Common myeloid progenitor, CD34-positive (primary cell): ENCODE results near the gene ANKRD16.
"Not testable (repeated sequence)": the region's sequence is repeated elsewhere in the genome, so short reads cannot be mapped to it uniquely, and the experiment has no call there.

Experiments used
- CTCF ChIA-PET: fragments of 350-600 bp; sonication (Branson Sonifier 250); formaldehyde crosslinking; loops from one replicate; lab custom pipeline; 2021; ENCODE audit warnings: antibody characterized with exemption; lab: Charles Lee
- POLR2A ChIA-PET: fragments of 350-600 bp; sonication (Branson Sonifier 250); formaldehyde crosslinking; loops from one replicate; lab custom pipeline; 2021; ENCODE audit warnings: antibody characterized with exemption; lab: Charles Lee
- DNase-seq, 3 donors: peaks; one replicate each; pipeline versions ENCODE4 v3.0.0 to v3.0.0-alpha.2; 2013
- H3K27ac ChIP-seq, 2 experiments: 1 replicate in 1 of 2; 2 replicates in 1 of 2; pipeline ENCODE4 v1.7.0; 2013; ENCODE audit warnings: inconsistent platforms in 2 of 2, low read length in 2 of 2, mild to moderate bottlenecking in 2 of 2, low read depth in 1 of 2, moderate library complexity in 1 of 2; ENCODE audit not compliant: severe bottlenecking in 2 of 2, insufficient read depth in 1 of 2, poor library complexity in 1 of 2
- H3K27me3 ChIP-seq, 5 experiments: replicated peaks in 2 of 5; 1 replicate in 3 of 5; 2 replicates in 2 of 5; pipeline versions ENCODE4 v1.6.1 to v1.7.0; 2013; ENCODE audit warnings: low read length in 4 of 5, mild to moderate bottlenecking in 2 of 5, moderate library complexity in 2 of 5, inconsistent platforms in 1 of 5; ENCODE audit not compliant: insufficient read depth in 5 of 5, control insufficient read depth in 4 of 5
- H3K36me3 ChIP-seq, 4 experiments: 1 replicate in 2 of 4; 2 replicates in 2 of 4; pipeline versions ENCODE4 v1.6.1 to v1.7.0; 2013; ENCODE audit warnings: low read length in 3 of 4, control low read depth in 1 of 4, mild to moderate bottlenecking in 1 of 4; ENCODE audit not compliant: control insufficient read depth in 4 of 4, insufficient read depth in 4 of 4
- H3K4me1 ChIP-seq, 4 experiments: 1 replicate in 3 of 4; 2 replicates in 1 of 4; pipeline versions ENCODE4 v1.6.1 to v1.7.1; 2013; ENCODE audit warnings: low read length in 3 of 4, mild to moderate bottlenecking in 3 of 4, control low read depth in 1 of 4, inconsistent platforms in 1 of 4, moderate library complexity in 1 of 4; ENCODE audit not compliant: control insufficient read depth in 4 of 4, insufficient read depth in 4 of 4; ENCODE audit errors: control extremely low read depth in 1 of 4
- H3K4me3 ChIP-seq, 7 experiments: 1 replicate in 4 of 7; 2 replicates in 3 of 7; pipeline versions ENCODE4 v1.5.1 to v1.7.0; 2013; ENCODE audit warnings: mild to moderate bottlenecking in 7 of 7, low read length in 6 of 7, moderate library complexity in 6 of 7, inconsistent platforms in 2 of 7, low read depth in 2 of 7, control low read depth in 1 of 7; ENCODE audit not compliant: insufficient read depth in 4 of 7, control insufficient read depth in 1 of 7; ENCODE audit errors: extremely low read depth in 1 of 7
- H3K9me3 ChIP-seq, 5 experiments: 1 replicate in 4 of 5; 2 replicates in 1 of 5; pipeline versions ENCODE4 v1.6.1 to v1.7.1; 2013; ENCODE audit warnings: low read length in 4 of 5, mild to moderate bottlenecking in 2 of 5, inconsistent platforms in 1 of 5, low read depth in 1 of 5, moderate library complexity in 1 of 5; ENCODE audit not compliant: control insufficient read depth in 4 of 5, insufficient read depth in 2 of 5; ENCODE audit errors: control extremely low read depth in 1 of 5
- WGBS: methylation state at CpG from one replicate; pipeline ENCODE4 v1.1.5; 2013; ENCODE audit not compliant: insufficient coverage; 5-methylcytosine and 5-hydroxymethylcytosine counted together

Gene ANKRD16

DNA sequence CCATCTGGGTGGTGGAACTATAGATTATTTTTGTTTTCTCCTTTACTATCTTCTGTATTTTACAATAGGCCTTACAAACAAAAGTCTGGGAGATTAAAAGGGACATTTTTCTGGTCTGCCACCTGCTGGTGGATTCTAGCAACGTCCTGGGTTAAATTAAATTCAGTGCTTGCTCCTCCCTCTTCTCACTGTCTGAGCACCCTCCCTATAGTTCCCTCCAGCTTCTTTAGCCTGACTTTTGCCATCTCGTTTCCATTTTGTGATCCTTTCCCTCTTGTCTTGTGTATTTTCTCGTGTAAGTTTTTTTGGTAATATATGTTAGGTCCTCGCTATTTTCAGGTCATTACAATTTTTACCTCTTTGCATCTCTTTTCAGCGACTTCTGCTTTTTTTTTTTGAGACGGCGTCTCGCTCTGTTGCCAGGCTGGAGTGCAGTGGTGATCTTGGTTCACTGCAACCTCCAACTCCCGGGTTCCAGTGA lies 16.1 kb downstream of the ANKRD16 start:
- ChIA-PET CTCF (interaction anchor here (0.8 to 2.7 kb wide), 14 partner anchors 10 to 245 kb away, joined by 3 to 12 read pairs (median 3); partner anchors contain the start of genes ANKRD16 and FBH1), POLR2A (interaction anchor here (0.7 kb wide), 1 partner anchor 60 kb away, joined by 3 read pairs; no protein-coding TSS in a partner anchor)
- peak overlapping the region in 5 of 7 experiments; percentile 50 to 84 (median 60) for H3K4me3 ChIP-seq
- H3K4me1 ChIP-seq: no peaks in the 10 kb centered on the region
- no peaks in the 10 kb centered on the region for H3K27me3 ChIP-seq
- H3K36me3 ChIP-seq: peaks cover 5 to 27% (median 22%) of the 10 kb centered on the region in 4 experiments
- peak; percentile 82 to 89 (median 83) for DNase-seq
- no peaks in the 10 kb centered on the region for H3K9me3 ChIP-seq
- 0% methylated on average over 6 of the region's 9 CpGs for WGBS
- H3K27ac ChIP-seq: peak overlapping the region in 1 of 2 experiments; percentile 14

DNA sequence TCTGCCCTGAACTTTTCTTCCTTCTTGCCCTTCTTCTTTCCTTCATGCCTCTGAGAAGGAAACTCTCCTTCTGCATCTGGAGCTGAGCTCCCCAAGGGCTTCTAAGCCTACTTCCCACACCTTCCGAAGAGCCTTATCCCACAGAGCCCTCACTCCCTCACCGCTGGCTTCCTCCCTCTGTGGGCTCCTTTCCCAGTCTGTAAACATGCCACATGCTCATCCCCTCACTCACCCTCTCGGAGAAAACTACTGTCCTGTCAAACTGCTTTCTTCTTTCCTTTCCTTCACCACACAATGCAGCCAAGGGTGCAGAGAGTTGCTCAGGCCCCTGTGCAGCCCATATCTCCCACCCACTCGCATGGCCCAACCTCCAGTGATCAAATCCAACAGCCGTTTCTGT lies 18.1 kb downstream of the ANKRD16 start:
- no peaks in the 10 kb centered on the region for H3K27me3 ChIP-seq
- H3K9me3 ChIP-seq: peaks cover 0 to 2% (median 0%) of the 10 kb centered on the region in 5 experiments
- peaks cover 2 to 11% (median 8%) of the 10 kb centered on the region in 4 experiments for H3K36me3 ChIP-seq
- CTCF ChIA-PET: no interaction called here
- H3K27ac ChIP-seq: no peak overlapping the region
- POLR2A ChIA-PET: no interaction called here
- peaks cover 0 to 6% (median 2%) of the 10 kb centered on the region in 4 experiments for H3K4me1 ChIP-seq
- no peak for DNase-seq
- 98% methylated on average over 5 of the region's 5 CpGs for WGBS
- H3K4me3 ChIP-seq: no peak overlapping the region

DNA sequence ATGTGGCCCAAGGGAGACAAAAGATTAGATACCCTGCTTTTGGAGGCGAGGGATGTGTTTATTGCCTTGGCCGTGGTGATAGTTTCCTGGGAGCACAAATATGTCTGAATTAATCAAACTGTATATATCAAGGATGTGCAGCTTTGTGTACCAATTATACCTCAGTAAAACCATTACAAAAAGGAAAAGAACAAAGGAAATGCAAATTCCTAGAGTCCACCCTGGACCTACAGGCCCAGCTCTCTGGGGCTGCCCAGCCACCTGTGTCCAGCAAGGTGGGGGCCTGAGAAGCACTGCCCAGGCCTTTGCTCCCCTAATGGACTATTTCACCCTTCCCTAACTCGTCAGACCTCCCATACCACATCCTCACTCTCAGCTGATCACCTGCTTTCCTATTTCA lies 20.5 kb downstream of the ANKRD16 start:
- Histone ChIP-seq H3K4me1 (peaks cover 0 to 10% (median 4%) of the 10 kb centered on the region in 4 experiments), H3K27me3 (no peaks in the 10 kb centered on the region), H3K36me3 (peaks cover 0 to 5% (median under 1%) of the 10 kb centered on the region in 4 experiments), H3K9me3 (peaks cover 0 to 2% (median 0%) of the 10 kb centered on the region in 5 experiments), H3K27ac (no peak overlapping the region), H3K4me3 (no peak overlapping the region)
- 100% methylated on average over 2 of the region's 3 CpGs for WGBS
- no peak for DNase-seq
- POLR2A ChIA-PET: no interaction called here
- CTCF ChIA-PET: interaction anchor here (1.8 kb wide), 1 partner anchor 10 kb away, joined by 4 read pairs; no protein-coding TSS in a partner anchor

DNA sequence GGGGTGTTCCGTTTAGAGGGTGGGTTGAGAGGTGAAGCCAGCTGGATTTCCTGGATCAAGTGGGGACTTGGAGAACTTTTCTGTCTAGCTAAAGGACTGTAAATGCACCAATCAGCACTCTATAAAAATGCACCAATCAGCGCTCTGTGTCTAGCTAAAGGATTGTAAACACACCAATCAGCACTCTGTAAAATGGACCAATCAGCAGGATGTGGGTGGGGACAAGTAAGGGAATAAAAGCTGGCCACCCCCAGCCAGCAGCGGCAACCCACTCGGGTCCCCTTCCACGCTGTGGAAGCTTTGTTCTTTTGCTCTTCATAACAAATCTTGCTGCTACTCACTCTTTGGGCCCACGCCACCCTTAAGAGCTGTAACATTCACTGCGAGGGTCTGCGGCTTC lies 21.3 kb downstream of the ANKRD16 start:
- H3K4me3 ChIP-seq, DNase-seq, H3K27me3 ChIP-seq, H3K9me3 ChIP-seq, H3K36me3 ChIP-seq, H3K27ac ChIP-seq, POLR2A ChIA-PET: not testable (repeated sequence)
- peaks cover 0 to 10% (median 4%) of the 10 kb centered on the region in 4 experiments for H3K4me1 ChIP-seq
- CTCF ChIA-PET: interaction anchor here (0.7 to 1.8 kb wide), 3 partner anchors 9 to 28 kb away, joined by 3 to 4 read pairs (median 3); no protein-coding TSS in a partner anchor
- WGBS: 88% methylated on average over 5 of the region's 8 CpGs

DNA sequence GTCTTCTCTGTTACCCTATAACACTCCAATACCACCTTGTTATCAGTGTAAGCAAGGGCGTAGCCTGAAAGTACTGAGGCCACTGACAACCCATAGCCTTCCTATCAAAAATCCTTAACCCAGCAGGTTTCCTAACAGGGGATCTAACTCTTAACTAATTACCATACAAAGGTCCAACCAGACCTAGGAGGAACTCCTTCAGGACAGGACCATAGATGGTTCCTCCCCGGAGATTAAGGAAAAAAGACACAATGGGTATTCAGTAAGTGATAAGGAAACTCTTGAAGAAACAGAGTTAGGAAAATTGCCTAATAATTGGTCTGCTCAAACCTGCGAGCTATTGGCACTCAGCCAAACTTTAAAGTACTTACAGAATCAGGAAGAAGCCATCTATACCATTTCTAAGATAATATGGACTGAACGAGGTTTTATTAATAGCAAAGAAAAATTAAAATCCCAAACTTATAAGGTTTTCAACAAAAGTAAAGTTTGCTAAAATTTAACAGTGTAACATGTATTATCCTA lies 22.5 kb downstream of the ANKRD16 start:
- peaks cover 0 to 10% (median 4%) of the 10 kb centered on the region in 4 experiments for H3K4me1 ChIP-seq
- H3K27me3 ChIP-seq, H3K27ac ChIP-seq, CTCF ChIA-PET, POLR2A ChIA-PET, H3K9me3 ChIP-seq, H3K4me3 ChIP-seq, H3K36me3 ChIP-seq: not testable (repeated sequence)
- DNase-seq: peak in 2 of 3 donors; percentile 47 to 50
- WGBS: no CpG with 5 or more reads among the region's 4 CpGs

DNA sequence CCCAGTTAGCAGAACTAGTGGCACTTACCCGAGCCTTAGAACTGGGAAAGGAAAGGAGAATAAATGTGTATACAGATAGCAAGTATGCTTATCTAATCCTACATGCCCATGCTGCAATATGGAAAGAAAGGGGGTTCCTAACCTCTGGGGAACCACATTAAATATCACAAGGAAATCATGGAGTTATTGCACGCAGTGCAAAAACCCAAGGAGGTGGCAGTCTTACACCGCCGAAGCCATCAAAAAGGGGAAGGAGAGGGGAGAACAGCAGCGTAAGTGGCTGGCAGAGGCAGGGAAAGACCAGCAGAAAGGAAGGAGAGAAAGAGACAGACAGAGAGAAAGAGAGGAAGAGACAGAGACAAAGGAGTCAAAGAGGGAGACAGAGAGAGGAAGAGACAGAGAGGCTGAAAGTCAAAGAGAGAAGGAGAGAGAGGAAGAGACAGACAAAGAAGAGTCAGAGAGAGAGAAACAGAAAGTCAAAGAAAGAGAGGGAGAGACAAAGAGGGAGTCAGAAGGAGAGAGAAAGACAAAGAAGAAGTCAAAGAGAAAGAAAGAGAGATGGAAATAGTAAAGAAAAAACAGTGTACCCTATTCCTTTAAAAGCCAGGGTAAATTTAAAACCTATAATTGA lies 23.1 kb downstream of the ANKRD16 start:
- 17% methylated on average over 4 of the region's 5 CpGs for WGBS
- H3K4me3 ChIP-seq: peak overlapping the region in 3 of 7 experiments; percentile 14 to 50 (median 48)
- H3K9me3 ChIP-seq, H3K27ac ChIP-seq, H3K27me3 ChIP-seq, H3K36me3 ChIP-seq, CTCF ChIA-PET, POLR2A ChIA-PET: not testable (repeated sequence)
- peak in 2 of 3 donors; percentile 31 to 35 for DNase-seq
- H3K4me1 ChIP-seq: peaks cover 0 to 10% (median 4%) of the 10 kb centered on the region in 4 experiments
